ENCODE results near the gene EGFLAM. TPM values are rescaled to one million over a fixed set of nuclear protein-coding genes. Genes with fewer than 3 reads are reported as not detected.

Gene EGFLAM
- total and polyA plus RNA-seq, 5 donors = 2.4 to 4.5 (median 3.4) TPM

- DNase-seq (peak in 1 of 3 donors; percentile 48), ATAC-seq (no peak)
- peaks cover 41% of the 10 kb centered on the region for H3K4me1 ChIP-seq (ENCODE audit: control insufficient read depth, insufficient read depth, low read length)
- no peak overlapping the region for H3K4me3 ChIP-seq (ENCODE audit: low read length)
- 78% methylated on average over 9 of the region's 9 CpGs for WGBS
- peak overlapping the region; percentile 80 for H3K27ac ChIP-seq (ENCODE audit: low read length)
- no peaks in the 10 kb centered on the region for H3K9me3 ChIP-seq (ENCODE audit: control insufficient read depth, low read length)
- H3K27me3 ChIP-seq (ENCODE audit: control insufficient read depth, insufficient read depth) = no peaks in the 10 kb centered on the region
- intact Hi-C loops (cut with DNase I) = no loop called here
Observed at GRCh38 chr5:38465702-38466423, 207.5 kb downstream of the EGFLAM start.

GRCh38 chr5:38466424-38467189 lies 208.2 kb downstream of the EGFLAM start:
- no peaks in the 10 kb centered on the region for H3K27me3 ChIP-seq (ENCODE audit: control insufficient read depth, insufficient read depth)
- peaks cover 41% of the 10 kb centered on the region for H3K4me1 ChIP-seq (ENCODE audit: control insufficient read depth, insufficient read depth, low read length)
- no peak overlapping the region for H3K4me3 ChIP-seq (ENCODE audit: low read length)
- DNase-seq = peak; percentile 87 to 95 (median 93)
- WGBS = 46% methylated on average over 24 of the region's 24 CpGs
- intact Hi-C loops (cut with DNase I) = no loop called here
- H3K9me3 ChIP-seq (ENCODE audit: control insufficient read depth, low read length) = no peaks in the 10 kb centered on the region
- ATAC-seq = peak; percentile 68 to 72
- H3K27ac ChIP-seq (ENCODE audit: low read length) = peak overlapping the region; percentile 80

DNA sequence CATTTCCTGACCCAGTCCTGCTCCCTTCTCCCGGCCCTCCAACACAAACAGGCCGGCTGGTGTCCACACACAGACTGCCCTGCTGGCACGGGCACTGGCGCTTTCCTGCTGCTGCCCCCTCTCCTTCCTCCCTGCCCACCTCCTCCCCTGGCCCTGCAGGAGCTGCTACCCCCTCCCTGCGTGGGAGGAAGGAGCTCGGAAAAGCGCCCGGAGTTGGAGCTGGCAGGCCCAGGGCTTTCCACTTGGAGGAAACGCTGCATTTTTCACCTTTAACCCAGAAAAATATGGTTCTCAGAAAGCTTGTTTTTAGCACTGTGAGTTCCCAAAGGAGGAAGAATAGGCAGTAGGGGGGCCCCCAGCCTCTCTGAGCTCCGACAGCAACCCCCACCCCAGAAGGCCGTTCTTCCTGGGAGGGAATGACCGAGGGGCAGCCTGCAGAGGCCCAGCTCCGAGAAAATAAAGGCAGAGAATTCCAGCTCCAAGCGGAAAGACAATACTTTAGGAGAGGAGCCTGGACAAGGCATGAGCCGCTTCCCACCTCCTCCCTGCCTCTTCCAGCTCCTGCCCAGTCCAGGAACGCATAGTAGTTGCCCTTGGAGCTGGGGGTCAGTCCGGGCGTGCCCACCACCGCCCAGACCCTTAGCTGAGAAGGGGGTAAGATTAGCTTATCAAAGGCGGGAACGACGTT lies 209.1 kb downstream of the EGFLAM start:
- no peaks in the 10 kb centered on the region for H3K9me3 ChIP-seq (ENCODE audit: control insufficient read depth, low read length)
- peaks cover 41% of the 10 kb centered on the region for H3K4me1 ChIP-seq (ENCODE audit: control insufficient read depth, insufficient read depth, low read length)
- no peaks in the 10 kb centered on the region for H3K27me3 ChIP-seq (ENCODE audit: control insufficient read depth, insufficient read depth)
- no peak overlapping the region for H3K4me3 ChIP-seq (ENCODE audit: low read length)
- 14% methylated on average over 22 of the region's 22 CpGs for WGBS
- intact Hi-C loops (cut with DNase I) = no loop called here
- H3K27ac ChIP-seq (ENCODE audit: low read length) = peak overlapping the region; percentile 80
- ATAC-seq (peak; percentile 63 to 70), DNase-seq (peak; percentile 77 to 91 (median 91))

GRCh38 chr5:38468202-38468673 lies 209.9 kb downstream of the EGFLAM start:
- peak in 1 of 3 donors; percentile 53 for DNase-seq
- WGBS = 80% methylated on average over 12 of the region's 12 CpGs
- Histone ChIP-seq H3K9me3 (ENCODE audit: control insufficient read depth, low read length) (no peaks in the 10 kb centered on the region), H3K27me3 (ENCODE audit: control insufficient read depth, insufficient read depth) (no peaks in the 10 kb centered on the region), H3K27ac (ENCODE audit: low read length) (peak overlapping the region; percentile 80), H3K4me3 (ENCODE audit: low read length) (no peak overlapping the region), H3K4me1 (ENCODE audit: control insufficient read depth, insufficient read depth, low read length) (peaks cover 48% of the 10 kb centered on the region)
- intact Hi-C loops (cut with DNase I) = no loop called here
- ATAC-seq = peak in 1 of 2 donors; percentile 2

DNA sequence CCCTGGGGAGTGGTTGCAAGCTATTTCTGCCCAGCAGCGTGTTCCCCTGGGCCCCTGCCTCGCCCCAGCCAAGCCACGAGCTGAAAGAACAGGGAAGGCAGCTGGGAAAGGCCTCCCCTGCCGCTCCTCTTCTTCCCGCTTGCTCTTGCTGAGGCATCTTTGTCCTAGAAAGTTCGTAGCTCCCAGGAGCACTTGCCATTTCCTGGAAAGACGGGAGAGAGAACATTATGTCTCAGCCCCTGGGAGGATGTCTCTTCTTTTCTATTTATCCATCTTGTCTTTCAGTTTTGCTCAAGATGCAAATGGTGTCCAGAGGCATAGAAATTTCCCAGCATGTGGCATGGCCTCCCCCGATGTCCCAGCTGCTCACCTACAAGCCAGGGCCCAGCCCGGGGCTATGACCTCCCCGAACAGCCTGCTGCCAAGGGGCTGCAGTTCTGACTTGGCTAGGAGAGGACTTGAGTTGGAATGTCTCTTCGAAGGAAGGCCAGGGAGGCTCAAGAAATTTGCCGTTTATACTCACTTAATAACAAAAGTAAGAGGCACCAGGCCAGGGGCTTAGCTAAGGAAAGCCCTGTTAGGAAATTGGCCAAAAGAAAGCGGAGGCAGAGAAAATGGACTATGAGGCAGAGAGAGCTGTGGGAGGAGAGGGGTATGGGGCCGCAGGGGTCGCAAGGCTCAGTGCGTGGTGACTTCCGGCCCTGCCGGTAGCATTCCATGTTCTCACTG lies 210.8 kb downstream of the EGFLAM start:
- no peaks in the 10 kb centered on the region for H3K27me3 ChIP-seq (ENCODE audit: control insufficient read depth, insufficient read depth)
- peaks cover 43% of the 10 kb centered on the region for H3K4me1 ChIP-seq (ENCODE audit: control insufficient read depth, insufficient read depth, low read length)
- ATAC-seq = peak; percentile 4 to 38
- peak; percentile 77 to 90 (median 83) for DNase-seq
- 51% methylated on average over 18 of the region's 18 CpGs for WGBS
- no peak overlapping the region for H3K4me3 ChIP-seq (ENCODE audit: low read length)
- H3K27ac ChIP-seq (ENCODE audit: low read length) = peak overlapping the region; percentile 80
- H3K9me3 ChIP-seq (ENCODE audit: control insufficient read depth, low read length) = no peaks in the 10 kb centered on the region
- intact Hi-C loops (cut with DNase I) = no loop called here

DNA sequence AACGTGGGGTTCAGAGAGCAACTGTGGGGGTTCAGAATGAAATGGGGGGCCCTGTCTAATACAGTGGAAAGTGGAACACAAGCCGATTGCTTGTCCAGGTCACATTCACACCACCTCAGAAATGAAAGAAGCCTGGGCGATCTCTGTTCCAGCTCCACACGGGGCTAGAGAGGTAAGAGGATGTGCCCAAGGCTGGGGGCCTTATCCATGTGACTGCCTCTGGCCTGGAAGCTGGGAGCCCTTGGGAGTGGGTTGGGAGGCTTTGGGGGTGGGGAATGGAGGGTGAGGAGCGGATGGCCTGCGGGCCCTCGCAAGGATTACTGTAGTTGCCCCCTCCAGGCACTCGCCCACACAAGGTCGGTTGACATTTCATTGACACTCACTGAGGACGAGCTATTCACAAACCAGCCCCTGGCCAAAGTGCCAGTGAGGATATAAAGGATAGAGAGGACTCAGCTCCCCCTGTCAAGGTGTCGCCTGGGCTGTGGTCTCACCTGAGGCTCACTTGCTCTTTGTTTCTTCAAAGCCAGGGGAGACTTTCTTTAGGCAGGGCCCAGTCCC lies 211.4 kb downstream of the EGFLAM start:
- no peak for DNase-seq
- no peak for ATAC-seq
- no peaks in the 10 kb centered on the region for H3K9me3 ChIP-seq (ENCODE audit: control insufficient read depth, low read length)
- 88% methylated on average over 11 of the region's 11 CpGs for WGBS
- H3K27ac ChIP-seq (ENCODE audit: low read length) = peak overlapping the region; percentile 80
- intact Hi-C loops (cut with DNase I) = no loop called here
- no peaks in the 10 kb centered on the region for H3K27me3 ChIP-seq (ENCODE audit: control insufficient read depth, insufficient read depth)
- peaks cover 43% of the 10 kb centered on the region for H3K4me1 ChIP-seq (ENCODE audit: control insufficient read depth, insufficient read depth, low read length)
- no peak overlapping the region for H3K4me3 ChIP-seq (ENCODE audit: low read length)

DNA sequence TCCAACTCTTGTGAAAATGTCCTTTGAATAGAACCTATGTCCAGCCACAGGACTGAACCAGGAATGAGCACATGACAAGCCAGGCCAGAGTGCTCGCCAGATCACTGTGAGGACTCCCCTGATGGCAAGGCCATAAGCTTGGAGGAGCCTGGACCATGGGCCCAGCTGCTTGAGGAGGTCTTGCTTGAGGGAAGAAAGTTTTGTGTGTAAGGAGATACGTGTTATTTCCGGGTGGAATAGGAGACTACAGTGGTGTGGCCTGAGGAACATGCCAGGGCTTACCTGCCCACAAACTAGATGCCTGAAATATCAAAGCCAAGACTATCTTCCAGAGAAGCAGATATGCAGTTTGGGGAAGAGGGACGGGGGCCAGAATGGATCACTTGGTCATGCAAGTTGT lies 213.3 kb downstream of the EGFLAM start:
- H3K4me1 ChIP-seq (ENCODE audit: control insufficient read depth, insufficient read depth, low read length) = peaks cover 33% of the 10 kb centered on the region
- H3K27ac ChIP-seq (ENCODE audit: low read length) = no peak overlapping the region
- no peaks in the 10 kb centered on the region for H3K9me3 ChIP-seq (ENCODE audit: control insufficient read depth, low read length)
- ATAC-seq (no peak), DNase-seq (no peak)
- no peak overlapping the region for H3K4me3 ChIP-seq (ENCODE audit: low read length)
- 96% methylated on average over 4 of the region's 4 CpGs for WGBS
- intact Hi-C loops (cut with DNase I) = no loop called here
- no peaks in the 10 kb centered on the region for H3K27me3 ChIP-seq (ENCODE audit: control insufficient read depth, insufficient read depth)

DNA sequence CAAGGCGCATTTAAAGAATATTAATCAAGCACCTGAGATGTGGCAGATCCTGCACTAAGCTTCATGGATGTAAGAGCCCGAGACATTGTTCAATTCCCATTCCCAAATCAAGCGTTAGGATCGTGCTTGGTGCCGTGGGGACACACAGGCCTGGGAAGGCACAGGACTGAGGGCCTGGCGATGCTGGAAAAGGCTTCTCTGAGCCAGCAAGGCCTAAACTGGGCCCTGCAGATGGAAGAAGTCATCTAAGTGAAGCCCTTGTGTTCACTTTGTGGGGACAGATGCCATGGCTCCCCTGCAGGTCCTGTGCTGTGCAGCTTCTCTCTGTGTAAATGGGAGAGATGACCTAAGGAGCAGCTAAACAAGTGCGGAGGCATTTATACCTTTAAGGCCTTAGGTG lies 214.2 kb downstream of the EGFLAM start:
- no peak for DNase-seq
- Histone ChIP-seq H3K27me3 (ENCODE audit: control insufficient read depth, insufficient read depth) (no peaks in the 10 kb centered on the region), H3K4me3 (ENCODE audit: low read length) (no peak overlapping the region), H3K9me3 (ENCODE audit: control insufficient read depth, low read length) (no peaks in the 10 kb centered on the region), H3K4me1 (ENCODE audit: control insufficient read depth, insufficient read depth, low read length) (peaks cover 30% of the 10 kb centered on the region), H3K27ac (ENCODE audit: low read length) (peak overlapping the region; percentile 21)
- no peak for ATAC-seq
- WGBS = 91% methylated on average over 7 of the region's 7 CpGs
- intact Hi-C loops (cut with DNase I) = no loop called here

DNA sequence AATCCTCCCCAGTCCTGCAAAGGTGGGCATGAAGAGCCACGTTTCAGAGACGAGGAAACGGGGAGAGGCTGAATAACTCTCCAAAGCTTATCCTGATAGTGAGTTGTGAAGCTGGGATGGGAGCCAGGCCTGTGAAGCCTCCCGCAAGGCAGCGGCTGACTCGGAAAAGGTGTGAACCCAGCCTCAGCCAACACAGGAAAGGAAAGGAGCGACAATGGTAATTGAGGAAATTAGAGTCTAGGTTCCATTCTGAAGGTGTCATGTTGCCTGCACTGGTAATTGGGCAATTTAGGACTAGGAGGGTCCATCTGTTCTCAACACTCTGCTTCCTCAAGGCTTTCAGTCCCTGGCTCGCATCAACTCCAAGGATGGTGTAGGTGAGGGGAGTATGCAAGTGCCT lies 214.6 kb downstream of the EGFLAM start:
- no peaks in the 10 kb centered on the region for H3K27me3 ChIP-seq (ENCODE audit: control insufficient read depth, insufficient read depth)
- intact Hi-C loops (cut with DNase I) = no loop called here
- peak overlapping the region; percentile 21 for H3K27ac ChIP-seq (ENCODE audit: low read length)
- no peaks in the 10 kb centered on the region for H3K9me3 ChIP-seq (ENCODE audit: control insufficient read depth, low read length)
- DNase-seq = peak; percentile 46 to 79 (median 71)
- WGBS = 22% methylated on average over 8 of the region's 8 CpGs
- no peak overlapping the region for H3K4me3 ChIP-seq (ENCODE audit: low read length)
- peaks cover 26% of the 10 kb centered on the region for H3K4me1 ChIP-seq (ENCODE audit: control insufficient read depth, insufficient read depth, low read length)
- peak; percentile 46 to 74 for ATAC-seq

DNA sequence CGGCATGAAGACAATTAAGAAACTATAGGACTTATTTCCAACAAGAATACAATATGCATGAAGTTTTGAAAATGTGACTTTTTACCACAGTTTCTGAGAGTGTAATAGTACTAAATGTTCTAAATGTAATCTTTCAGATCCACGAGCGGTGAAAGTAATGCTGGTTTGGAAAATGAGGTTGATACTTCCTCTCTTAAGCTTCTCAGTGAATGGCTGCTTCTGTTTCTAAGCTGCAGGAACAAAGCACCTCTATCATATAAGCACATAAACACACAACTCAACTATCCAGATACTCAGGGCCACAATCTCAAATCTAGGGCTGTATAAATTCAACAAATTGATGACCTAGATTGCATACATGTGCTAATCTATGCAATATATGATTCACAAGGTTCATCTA lies 219.8 kb downstream of the EGFLAM start:
- H3K27ac ChIP-seq (ENCODE audit: low read length) = no peak overlapping the region
- intact Hi-C loops (cut with DNase I) = no loop called here

More for the DNA sequence above, 219.8 kb downstream of the EGFLAM start:
- Histone ChIP-seq H3K27me3 (ENCODE audit: control insufficient read depth, insufficient read depth) (no peaks in the 10 kb centered on the region), H3K4me3 (ENCODE audit: low read length) (no peak overlapping the region), H3K9me3 (ENCODE audit: control insufficient read depth, low read length) (no peaks in the 10 kb centered on the region), H3K4me1 (ENCODE audit: control insufficient read depth, insufficient read depth, low read length) (peaks cover 2% of the 10 kb centered on the region)
- DNase-seq (no peak), ATAC-seq (no peak)
- WGBS = 77% methylated on average over 3 of the region's 3 CpGs

Measured in right cardiac atrium (tissue), 5 donors.